Panc1 (cell line): ENCODE data around the gene BAIAP2L2. TPM values are rescaled to one million over a fixed set of nuclear protein-coding genes. Genes with fewer than 3 reads are reported as not detected.

Experiments used
- ATAC-seq: fragments of 200-7000 bp; cut with Tn5 transposase; 2 replicates; pipeline ENCODE4 v1.9.1; 2020; ENCODE audit warnings: mild to moderate bottlenecking, moderate library complexity
- BruUV-seq: library from RNA; stranded (reverse); fragments of 400-500 nt; replicated peaks from 2 replicates; lab custom pipeline; 2021; lab: Mats Ljungman, UMichigan
- CTCF ChIA-PET: fragments of 300-600 bp; sonication (Branson Sonifier 250); formaldehyde crosslinking; loops from one replicate; lab custom pipeline; 2022; ENCODE audit warnings: antibody characterized with exemption; lab: Charles Lee
- POLR2A ChIA-PET: fragments of 300-600 bp; sonication (Branson Sonifier 250); formaldehyde crosslinking; loops from one replicate; lab custom pipeline; 2022; ENCODE audit warnings: antibody characterized with exemption; lab: Charles Lee
- DNase-seq: peaks from one replicate; pipeline ENCODE4 v3.0.0-alpha.2; 2010; ENCODE audit warnings: low read depth, low spot score
- H3K27ac ChIP-seq: 2 replicates; pipeline ENCODE4 v1.5.1; 2011; ENCODE audit warnings: mild to moderate bottlenecking, low read length, inconsistent platforms
- H3K27me3 ChIP-seq: fragments of 200-500 bp; sonication (Bioruptor generic); 2 replicates; pipeline ENCODE4 v1.6.0; 2014; ENCODE audit warnings: low read length, inconsistent platforms; ENCODE audit not compliant: control insufficient read depth, insufficient read depth
- H3K36me3 ChIP-seq: fragments of 200-500 bp; sonication (Bioruptor generic); 2 replicates; pipeline ENCODE4 v1.5.1; 2014; ENCODE audit warnings: inconsistent platforms, mild to moderate bottlenecking, low read length, moderate library complexity; ENCODE audit not compliant: control insufficient read depth, insufficient read depth
- H3K4me1 ChIP-seq: 2 replicates; pipeline ENCODE4 v1.5.1; 2011; ENCODE audit warnings: inconsistent platforms, mild to moderate bottlenecking, low read length, moderate library complexity; ENCODE audit not compliant: control insufficient read depth, insufficient read depth
- H3K4me3 ChIP-seq, 2 experiments: 2 replicates each; pipeline ENCODE4 v1.5.1; 2011 to 2012; ENCODE audit warnings: low read depth in 2 of 2, low read length in 2 of 2, mild to moderate bottlenecking in 2 of 2, inconsistent platforms in 1 of 2, moderate library complexity in 1 of 2
- H3K9me3 ChIP-seq: fragments of 200-500 bp; sonication (Bioruptor generic); 2 replicates; pipeline ENCODE4 v1.5.1; 2014; ENCODE audit warnings: low read depth, mild to moderate bottlenecking, inconsistent platforms, low read length, moderate library complexity; ENCODE audit not compliant: control insufficient read depth, insufficient read depth
- POLR2AphosphoS5 ChIP-seq: IDR thresholded peaks from 2 replicates; pipeline ENCODE4 v1.6.1; 2012; ENCODE audit warnings: mild to moderate bottlenecking, low read depth, low read length, moderate library complexity
- SIN3A ChIP-seq: IDR thresholded peaks from 2 replicates; pipeline ENCODE4 v1.6.1; 2012; ENCODE audit warnings: low read depth, mild to moderate bottlenecking, low read length, moderate library complexity, borderline replicate concordance; ENCODE audit not compliant: insufficient read depth
- TCF7L2 ChIP-seq: IDR thresholded peaks from 2 replicates; pipeline ENCODE4 v1.6.1; 2011; ENCODE audit warnings: mild to moderate bottlenecking, low read depth, low read length, inconsistent platforms
- in situ Hi-C: cut with HindIII; loops from 2 replicates; pipeline ENCODE4 v1.10.0; 2016; ENCODE audit warnings: low sequenced_read_pairs, low pct_unique_long_range_greater_than_20kb
- intact Hi-C: fragments of 100-400 bp; cut with micrococcal nuclease; formaldehyde crosslinking; loops from one replicate; pipeline ENCODE4 v1.10.0; 2022; ENCODE audit not compliant: unreplicated experiment
- total RNA-seq: library from RNA; stranded (reverse); gene quantifications from one replicate; pipeline ENCODE4 v1.2.1, GENCODE V29; 2021; ENCODE audit not compliant: unreplicated experiment
- TF ChIP-seq, protein P1 (sequence below), 2 experiments: IDR thresholded peaks; 2 replicates each; pipeline ENCODE4 v1.6.1; 2011 to 2012; ENCODE audit warnings: low read depth in 2 of 2, control low read depth in 1 of 2, low read length in 1 of 2, mild to moderate bottlenecking in 1 of 2, moderate library complexity in 1 of 2; ENCODE audit not compliant: insufficient read depth in 1 of 2
- TF ChIP-seq, protein P2 (sequence below): fragments of 450-650 bp; IDR thresholded peaks from 2 replicates; pipeline ENCODE4 v1.5.1; 2017; ENCODE audit warnings: mild to moderate bottlenecking

The BAIAP2L2 gene
- total RNA-seq, 1 experiment from 2014 or later = 0.18 TPM

DNA sequence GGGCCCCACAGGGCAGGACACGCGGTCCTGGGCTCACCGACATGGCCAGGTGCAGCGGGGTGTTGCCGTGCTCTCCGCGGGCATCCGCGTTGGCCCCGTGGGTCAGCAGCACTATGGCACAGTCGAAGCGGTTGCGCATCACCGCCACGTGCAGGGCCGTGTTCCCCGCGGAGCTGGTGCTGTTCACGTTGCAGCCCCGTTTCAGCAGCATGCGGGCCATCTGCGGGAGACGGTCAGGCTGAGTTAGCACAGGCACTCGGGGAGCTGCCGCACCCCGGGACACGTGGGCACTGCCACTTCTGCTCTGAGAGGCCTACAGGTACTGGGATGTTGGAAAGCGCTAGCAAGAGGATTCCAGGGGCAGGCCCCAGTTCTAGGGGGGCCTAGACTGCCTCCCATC is 22.3 kb upstream of the BAIAP2L2 start:
- intact Hi-C loops (no loop called here), in situ Hi-C loops (no loop called here)
- no peaks in the 10 kb centered on the region for H3K27me3 ChIP-seq
- BruUV-seq = no TSS peak
- DNase-seq (no peak), ATAC-seq (no peak)
- no peak overlapping the region for H3K4me3 ChIP-seq
- no peaks in the 10 kb centered on the region for H3K36me3 ChIP-seq
- H3K4me1 ChIP-seq = no peaks in the 10 kb centered on the region
- ChIA-PET POLR2A (no interaction called here), CTCF (no interaction called here)
- no peak overlapping the region for H3K27ac ChIP-seq
- TF ChIP-seq TCF7L2 (no peak), POLR2AphosphoS5 (no peak), SIN3A (no peak)
- TF ChIP-seq, protein P1, sequence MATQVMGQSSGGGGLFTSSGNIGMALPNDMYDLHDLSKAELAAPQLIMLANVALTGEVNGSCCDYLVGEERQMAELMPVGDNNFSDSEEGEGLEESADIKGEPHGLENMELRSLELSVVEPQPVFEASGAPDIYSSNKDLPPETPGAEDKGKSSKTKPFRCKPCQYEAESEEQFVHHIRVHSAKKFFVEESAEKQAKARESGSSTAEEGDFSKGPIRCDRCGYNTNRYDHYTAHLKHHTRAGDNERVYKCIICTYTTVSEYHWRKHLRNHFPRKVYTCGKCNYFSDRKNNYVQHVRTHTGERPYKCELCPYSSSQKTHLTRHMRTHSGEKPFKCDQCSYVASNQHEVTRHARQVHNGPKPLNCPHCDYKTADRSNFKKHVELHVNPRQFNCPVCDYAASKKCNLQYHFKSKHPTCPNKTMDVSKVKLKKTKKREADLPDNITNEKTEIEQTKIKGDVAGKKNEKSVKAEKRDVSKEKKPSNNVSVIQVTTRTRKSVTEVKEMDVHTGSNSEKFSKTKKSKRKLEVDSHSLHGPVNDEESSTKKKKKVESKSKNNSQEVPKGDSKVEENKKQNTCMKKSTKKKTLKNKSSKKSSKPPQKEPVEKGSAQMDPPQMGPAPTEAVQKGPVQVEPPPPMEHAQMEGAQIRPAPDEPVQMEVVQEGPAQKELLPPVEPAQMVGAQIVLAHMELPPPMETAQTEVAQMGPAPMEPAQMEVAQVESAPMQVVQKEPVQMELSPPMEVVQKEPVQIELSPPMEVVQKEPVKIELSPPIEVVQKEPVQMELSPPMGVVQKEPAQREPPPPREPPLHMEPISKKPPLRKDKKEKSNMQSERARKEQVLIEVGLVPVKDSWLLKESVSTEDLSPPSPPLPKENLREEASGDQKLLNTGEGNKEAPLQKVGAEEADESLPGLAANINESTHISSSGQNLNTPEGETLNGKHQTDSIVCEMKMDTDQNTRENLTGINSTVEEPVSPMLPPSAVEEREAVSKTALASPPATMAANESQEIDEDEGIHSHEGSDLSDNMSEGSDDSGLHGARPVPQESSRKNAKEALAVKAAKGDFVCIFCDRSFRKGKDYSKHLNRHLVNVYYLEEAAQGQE (IDR thresholded peaks at IDR 0.05; ENCODE audit: insufficient read depth in 1 of 2, low read depth in 2 of 2, low read length in 1 of 2) = no peak
- TF ChIP-seq, protein P2, sequence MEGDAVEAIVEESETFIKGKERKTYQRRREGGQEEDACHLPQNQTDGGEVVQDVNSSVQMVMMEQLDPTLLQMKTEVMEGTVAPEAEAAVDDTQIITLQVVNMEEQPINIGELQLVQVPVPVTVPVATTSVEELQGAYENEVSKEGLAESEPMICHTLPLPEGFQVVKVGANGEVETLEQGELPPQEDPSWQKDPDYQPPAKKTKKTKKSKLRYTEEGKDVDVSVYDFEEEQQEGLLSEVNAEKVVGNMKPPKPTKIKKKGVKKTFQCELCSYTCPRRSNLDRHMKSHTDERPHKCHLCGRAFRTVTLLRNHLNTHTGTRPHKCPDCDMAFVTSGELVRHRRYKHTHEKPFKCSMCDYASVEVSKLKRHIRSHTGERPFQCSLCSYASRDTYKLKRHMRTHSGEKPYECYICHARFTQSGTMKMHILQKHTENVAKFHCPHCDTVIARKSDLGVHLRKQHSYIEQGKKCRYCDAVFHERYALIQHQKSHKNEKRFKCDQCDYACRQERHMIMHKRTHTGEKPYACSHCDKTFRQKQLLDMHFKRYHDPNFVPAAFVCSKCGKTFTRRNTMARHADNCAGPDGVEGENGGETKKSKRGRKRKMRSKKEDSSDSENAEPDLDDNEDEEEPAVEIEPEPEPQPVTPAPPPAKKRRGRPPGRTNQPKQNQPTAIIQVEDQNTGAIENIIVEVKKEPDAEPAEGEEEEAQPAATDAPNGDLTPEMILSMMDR = no peak
- H3K9me3 ChIP-seq = no peaks in the 10 kb centered on the region

GRCh38 chr22:38132136-38132535 is 21.7 kb upstream of the BAIAP2L2 start:
- Histone ChIP-seq H3K9me3 (no peaks in the 10 kb centered on the region), H3K27me3 (no peaks in the 10 kb centered on the region), H3K4me1 (no peaks in the 10 kb centered on the region), H3K27ac (no peak overlapping the region), H3K4me3 (no peak overlapping the region), H3K36me3 (no peaks in the 10 kb centered on the region)
- DNase-seq = no peak
- no TSS peak for BruUV-seq
- in situ Hi-C loops = no loop called here
- intact Hi-C loops = no loop called here
- ATAC-seq = no peak
- ChIA-PET POLR2A (no interaction called here), CTCF (no interaction called here)
- no peak for TF ChIP-seq POLR2AphosphoS5

- ChIA-PET CTCF (no interaction called here), POLR2A (no interaction called here)
- no peak for ATAC-seq
- Histone ChIP-seq H3K9me3 (no peaks in the 10 kb centered on the region), H3K4me1 (no peaks in the 10 kb centered on the region), H3K27ac (no peak overlapping the region), H3K36me3 (no peaks in the 10 kb centered on the region), H3K27me3 (no peaks in the 10 kb centered on the region), H3K4me3 (no peak overlapping the region)
- in situ Hi-C loops (no loop called here), intact Hi-C loops (no loop called here)
- TF ChIP-seq, protein P2 = no peak
- TF ChIP-seq TCF7L2 (no peak), POLR2AphosphoS5 (no peak), SIN3A (no peak)
- TF ChIP-seq, protein P1 (IDR thresholded peaks at IDR 0.05; ENCODE audit: insufficient read depth in 1 of 2, low read depth in 2 of 2, low read length in 1 of 2) = no peak
- DNase-seq = no peak
- BruUV-seq = no TSS peak
These were observed 20.9 kb upstream of the BAIAP2L2 start for GRCh38 chr22:38131399-38131798.
